ENCODE results near the gene CBLB.

The CBLB gene

DNA sequence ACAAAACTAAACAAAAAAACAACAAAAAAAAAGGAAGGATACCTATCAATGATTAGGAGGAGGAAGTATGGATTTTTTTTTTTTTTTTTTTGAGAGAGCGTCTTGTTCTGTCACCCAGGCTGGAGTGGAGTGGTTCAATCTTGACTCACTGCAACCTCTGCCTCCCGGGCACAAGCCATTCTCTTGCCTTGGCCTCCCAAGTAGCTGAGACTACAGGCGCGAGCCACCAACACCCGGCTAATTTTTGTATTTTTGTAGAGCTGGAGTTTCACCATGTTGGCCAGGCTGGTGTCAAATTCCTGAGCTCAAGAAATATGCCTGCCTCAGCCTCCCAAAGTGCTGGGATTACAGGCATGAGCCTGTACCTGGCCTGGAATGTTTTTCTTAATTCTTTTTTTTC is 195.8 kb downstream of the CBLB start:
- H3K4me3 ChIP-seq (ENCODE audit: low read length): no peak overlapping the region
- no peak for TF ChIP-seq CTCF (conservative IDR thresholded peaks at IDR 0.05; ENCODE audit: low read length)
- DNase-seq (ENCODE audit: low read depth): no peak

GRCh38 chr3:105662306-105662705 is 206.5 kb downstream of the CBLB start:
- no peak for TF ChIP-seq CTCF (conservative IDR thresholded peaks at IDR 0.05; ENCODE audit: low read length)
- no peak overlapping the region for H3K4me3 ChIP-seq (ENCODE audit: low read length)
- DNase-seq (ENCODE audit: low read depth): peak; percentile 18

GRCh38 chr3:105661461-105661860 is 207.4 kb downstream of the CBLB start:
- no peak overlapping the region for H3K4me3 ChIP-seq (ENCODE audit: low read length)
- no peak for DNase-seq (ENCODE audit: low read depth)
- no peak for TF ChIP-seq CTCF (conservative IDR thresholded peaks at IDR 0.05; ENCODE audit: low read length)

- H3K4me3 ChIP-seq (ENCODE audit: low read length): no peak overlapping the region
- no peak for TF ChIP-seq CTCF (conservative IDR thresholded peaks at IDR 0.05; ENCODE audit: low read length)
- DNase-seq (ENCODE audit: low read depth): no peak
Observed at GRCh38 chr3:105656651-105657504, 211.9 kb downstream of the CBLB start.

DNA sequence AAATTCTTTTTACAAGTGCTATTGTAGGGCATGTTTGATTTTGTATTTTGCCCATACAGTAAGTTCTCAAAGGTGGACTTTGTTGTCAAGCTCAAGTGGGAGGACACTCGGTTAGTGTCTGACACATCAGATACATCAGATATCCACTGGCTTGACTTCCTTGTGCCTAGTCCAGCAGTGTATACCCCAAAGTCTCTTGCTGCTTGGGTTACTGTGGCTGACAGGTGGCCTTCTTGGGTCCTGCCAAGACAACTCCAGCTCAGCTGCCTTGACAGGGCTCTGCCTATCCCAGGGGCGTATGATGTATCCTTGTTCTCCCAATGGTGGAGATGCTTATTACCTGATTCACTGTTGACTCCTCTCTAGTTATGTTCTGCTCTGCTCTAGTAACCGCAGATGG is 214.9 kb downstream of the CBLB start:
- DNase-seq (ENCODE audit: low read depth): no peak
- H3K4me3 ChIP-seq (ENCODE audit: low read length): no peak overlapping the region

DNA sequence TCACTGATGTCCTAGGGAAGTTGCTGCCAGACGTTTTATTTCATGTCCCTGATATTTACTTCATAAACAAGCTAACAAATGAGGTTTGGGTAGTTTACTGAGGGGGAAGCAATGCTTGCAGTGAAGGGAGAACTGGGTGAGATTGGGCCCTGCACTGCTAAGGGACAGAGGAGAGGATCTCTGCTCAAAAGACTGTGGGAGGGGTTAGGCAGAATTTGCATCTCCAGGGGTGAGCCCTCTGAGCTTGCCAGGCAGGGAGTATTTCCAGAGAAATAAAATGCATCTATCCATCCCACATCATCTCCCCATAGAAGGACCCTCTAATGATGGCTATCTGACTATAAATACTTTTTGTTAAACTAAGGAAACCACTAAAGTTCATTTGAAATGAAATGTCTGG is 215.6 kb downstream of the CBLB start:
- no peak for DNase-seq (ENCODE audit: low read depth)
- no peak overlapping the region for H3K4me3 ChIP-seq (ENCODE audit: low read length)
- TF ChIP-seq CTCF (conservative IDR thresholded peaks at IDR 0.05; ENCODE audit: low read length): no peak

More for the DNA sequence above, 214.9 kb downstream of the CBLB start:
- TF ChIP-seq CTCF (conservative IDR thresholded peaks at IDR 0.05; ENCODE audit: low read length): no peak

- no peak for DNase-seq (ENCODE audit: low read depth)
- no peak for TF ChIP-seq CTCF (conservative IDR thresholded peaks at IDR 0.05; ENCODE audit: low read length)
- H3K4me3 ChIP-seq (ENCODE audit: low read length): no peak overlapping the region
Observed at GRCh38 chr3:105649480-105649879, 219.3 kb downstream of the CBLB start.
